ENCODE measurements around the gene LAMTOR1. TPM values are rescaled to one million over a fixed set of nuclear protein-coding genes. Genes with fewer than 3 reads are reported as not detected.
"Not testable (repeated sequence)": the region's sequence is repeated elsewhere in the genome, so short reads cannot be mapped to it uniquely, and the experiment has no call there.

The LAMTOR1 gene
- total RNA-seq, 1 donor from 2014 or later, result 70.5 TPM

- H3K27ac Mint-ChIP-seq (ENCODE audit: unreplicated experiment), result no peak overlapping the region
- no peak for DNase-seq (ENCODE audit: low spot score)
- no peaks in the 10 kb centered on the region for H3K36me3 Mint-ChIP-seq (ENCODE audit: low read depth)
Observed at GRCh38 chr11:72135891-72136683, 33.0 kb upstream of the LAMTOR1 start.

GRCh38 chr11:72135473-72135872, 32.4 kb upstream of the LAMTOR1 start, which contains the start of gene FOLR3:
Gene FOLR3 (plus strand): TSS chr11:72135725. CDS start chr11:72135953, 228 bp downstream.
- peaks cover 17% of the 10 kb centered on the region for H3K27me3 Mint-ChIP-seq (ENCODE audit: low read depth)
- not testable (repeated sequence) for DNase-seq (ENCODE audit: low spot score); H3K36me3 Mint-ChIP-seq (ENCODE audit: low read depth); H3K27ac Mint-ChIP-seq (ENCODE audit: unreplicated experiment); H3K9me3 Mint-ChIP-seq (ENCODE audit: low read depth); H3K4me1 Mint-ChIP-seq (ENCODE audit: low read depth); H3K4me3 Mint-ChIP-seq (ENCODE audit: unreplicated experiment)

More at GRCh38 chr11:72135891-72136683, 33.0 kb upstream of the LAMTOR1 start:
- Mint-ChIP-seq H3K4me1 (ENCODE audit: low read depth) (peaks cover 6% of the 10 kb centered on the region), H3K9me3 (ENCODE audit: low read depth) (no peaks in the 10 kb centered on the region), H3K27me3 (ENCODE audit: low read depth) (peaks cover 19% of the 10 kb centered on the region), H3K4me3 (ENCODE audit: unreplicated experiment) (no peak overlapping the region)
- TF ChIP-seq CTCF (IDR thresholded peaks at IDR 0.05), result no peak

- H3K27ac Mint-ChIP-seq (ENCODE audit: unreplicated experiment), result no peak overlapping the region
- DNase-seq (ENCODE audit: low spot score), result no peak
- H3K4me1 Mint-ChIP-seq (ENCODE audit: low read depth), result peaks cover 4% of the 10 kb centered on the region
- no peak overlapping the region for H3K4me3 Mint-ChIP-seq (ENCODE audit: unreplicated experiment)
- H3K36me3 Mint-ChIP-seq (ENCODE audit: low read depth), result peaks cover 9% of the 10 kb centered on the region
- peaks cover 12% of the 10 kb centered on the region for H3K9me3 Mint-ChIP-seq (ENCODE audit: low read depth)
- H3K27me3 Mint-ChIP-seq (ENCODE audit: low read depth), result peaks cover 30% of the 10 kb centered on the region
- no peak for TF ChIP-seq CTCF (IDR thresholded peaks at IDR 0.05)
Observed at GRCh38 chr11:72132646-72133045, 29.5 kb upstream of the LAMTOR1 start.

GRCh38 chr11:72129381-72129780, 26.3 kb upstream of the LAMTOR1 start:
- no peaks in the 10 kb centered on the region for H3K4me1 Mint-ChIP-seq (ENCODE audit: low read depth)
- no peak overlapping the region for H3K4me3 Mint-ChIP-seq (ENCODE audit: unreplicated experiment)
- peaks cover 34% of the 10 kb centered on the region for H3K27me3 Mint-ChIP-seq (ENCODE audit: low read depth)
- H3K9me3 Mint-ChIP-seq (ENCODE audit: low read depth), result peaks cover 12% of the 10 kb centered on the region
- H3K27ac Mint-ChIP-seq (ENCODE audit: unreplicated experiment), result no peak overlapping the region
- peaks cover 9% of the 10 kb centered on the region for H3K36me3 Mint-ChIP-seq (ENCODE audit: low read depth)
- TF ChIP-seq CTCF (IDR thresholded peaks at IDR 0.05), result no peak
- DNase-seq (ENCODE audit: low spot score), result no peak

- no peak for TF ChIP-seq CTCF (IDR thresholded peaks at IDR 0.05)
- peaks cover 9% of the 10 kb centered on the region for H3K36me3 Mint-ChIP-seq (ENCODE audit: low read depth)
- H3K4me1 Mint-ChIP-seq (ENCODE audit: low read depth), result no peaks in the 10 kb centered on the region
- DNase-seq (ENCODE audit: low spot score), result no peak
- H3K27ac Mint-ChIP-seq (ENCODE audit: unreplicated experiment), result no peak overlapping the region
- H3K27me3 Mint-ChIP-seq (ENCODE audit: low read depth), result peaks cover 32% of the 10 kb centered on the region
- H3K9me3 Mint-ChIP-seq (ENCODE audit: low read depth), result peaks cover 12% of the 10 kb centered on the region
- H3K4me3 Mint-ChIP-seq (ENCODE audit: unreplicated experiment), result no peak overlapping the region
Observed at GRCh38 chr11:72127923-72128322, 24.8 kb upstream of the LAMTOR1 start.

- DNase-seq (ENCODE audit: low spot score), result no peak
- TF ChIP-seq CTCF (IDR thresholded peaks at IDR 0.05), result no peak
- Mint-ChIP-seq H3K27ac (ENCODE audit: unreplicated experiment) (no peak overlapping the region), H3K4me3 (ENCODE audit: unreplicated experiment) (no peak overlapping the region), H3K27me3 (ENCODE audit: low read depth) (peaks cover 22% of the 10 kb centered on the region), H3K9me3 (ENCODE audit: low read depth) (peaks cover 12% of the 10 kb centered on the region), H3K36me3 (ENCODE audit: low read depth) (peaks cover 9% of the 10 kb centered on the region), H3K4me1 (ENCODE audit: low read depth) (no peaks in the 10 kb centered on the region)
Observed at GRCh38 chr11:72125956-72126355, 22.9 kb upstream of the LAMTOR1 start.
